GM12878 (cell line): ENCODE data around the gene CELF2. TPM values are rescaled to one million over a fixed set of nuclear protein-coding genes. Genes with fewer than 3 reads are reported as not detected.

Experiments used
- BCL11A ChIP-seq: IDR thresholded peaks from 2 replicates; pipeline ENCODE4 v1.6.1; 2011; ENCODE audit warnings: low read depth, low read length
- CHD4 ChIP-seq: fragments of 200-600 bp; sonication (generic); IDR thresholded peaks from 2 replicates; pipeline ENCODE4 v1.6.1; 2016; ENCODE audit warnings: mild to moderate bottlenecking
- FOS ChIP-seq: IDR thresholded peaks from 3 replicates; pipeline ENCODE4 v1.6.1; 2011; ENCODE audit warnings: borderline replicate concordance; ENCODE audit not compliant: insufficient read length; ENCODE audit errors: extremely low read depth
- NKRF ChIP-seq: fragments of 450-650 bp; conservative IDR thresholded peaks from 2 replicates; pipeline ENCODE4 v1.6.1; 2017; ENCODE audit warnings: mild to moderate bottlenecking, moderate library complexity
- NR2C1 ChIP-seq: fragments of 450-650 bp; IDR thresholded peaks from 2 replicates; pipeline ENCODE4 v1.6.1; 2017; ENCODE audit warnings: antibody characterized with exemption, mild to moderate bottlenecking, moderate library complexity
- POLR2AphosphoS2 ChIP-seq: IDR thresholded peaks from 2 replicates; pipeline ENCODE4 v1.6.1; 2011; ENCODE audit warnings: low read depth, mild to moderate bottlenecking, low read length, improper control_type of control experiment, moderate library complexity
- REST ChIP-seq: IDR thresholded peaks from 2 replicates; pipeline ENCODE4 v1.6.1; 2012; ENCODE audit warnings: mild to moderate bottlenecking, low read depth, low read length
- SIN3A ChIP-seq: IDR thresholded peaks from 2 replicates; pipeline ENCODE4 v1.6.1; 2012; ENCODE audit warnings: low read depth, low read length, improper control_type of control experiment
- SMAD5 ChIP-seq: IDR thresholded peaks from 2 replicates; pipeline ENCODE4 v1.6.1; 2016; ENCODE audit warnings: antibody characterized with exemption, low read depth
- SMARCA5 ChIP-seq: fragments of 450-650 bp; IDR thresholded peaks from 2 replicates; pipeline ENCODE4 v1.6.1; 2017; ENCODE audit warnings: mild to moderate bottlenecking
- SP1 ChIP-seq: IDR thresholded peaks from one replicate; pipeline ENCODE4 v1.6.1; 2011; ENCODE audit warnings: low read depth, low read length
- SUPT20H ChIP-seq: IDR thresholded peaks from 2 replicates; pipeline ENCODE4 v1.6.1; 2011; ENCODE audit warnings: low read depth, mild to moderate bottlenecking, low read length, moderate library complexity, borderline replicate concordance; ENCODE audit not compliant: control insufficient read depth
- ZNF687 ChIP-seq: fragments of 450-650 bp; IDR thresholded peaks from 2 replicates; pipeline ENCODE4 v1.6.1; 2017; ENCODE audit warnings: mild to moderate bottlenecking, moderate library complexity
- polyA plus RNA-seq, 11 experiments: library from polyadenylated mRNA; depleted of rRNA in 4 of 11; unstranded in 6 of 11; stranded (reverse) in 5 of 11; fragments of >200 nt; fragmentation: Nextera tagmentation in 4 of 11; fragmentation: Illumina TruSeq in 1 of 11; extraction: Ambion mirVana in 4 of 11; extraction: Trizol in 1 of 11; gene quantifications; 1 replicate in 1 of 11; 2 replicates in 10 of 11; pipeline versions ENCODE4 v1.2.1 to v1.2.3, GENCODE V29; 2011 to 2016; ENCODE audit warnings: inconsistent platforms in 2 of 11, missing spikeins in 2 of 11, low read depth in 1 of 11
- total RNA-seq, 4 experiments: library from RNA; depleted of rRNA in 3 of 4; stranded (reverse); fragments of >200 nt in 3 of 4; fragmentation: Illumina TruSeq in 1 of 4; extraction: Trizol in 1 of 4; gene quantifications; 2 replicates each; pipeline versions ENCODE4 v1.2.1 to v1.2.3, GENCODE V29; 2013 to 2021
- TF ChIP-seq, protein P1 (sequence below): IDR thresholded peaks from 2 replicates; pipeline ENCODE4 v1.6.1; 2012; ENCODE audit warnings: improper control_type of control experiment, low read depth, low read length; ENCODE audit not compliant: insufficient replicate concordance

Gene CELF2
- total and polyA plus RNA-seq, 10 of the 15 experiments (the other 5 are each of a cell fraction or from before 2014, with no cell fraction given) = 20.8 to 129 (median 86.3) TPM

DNA sequence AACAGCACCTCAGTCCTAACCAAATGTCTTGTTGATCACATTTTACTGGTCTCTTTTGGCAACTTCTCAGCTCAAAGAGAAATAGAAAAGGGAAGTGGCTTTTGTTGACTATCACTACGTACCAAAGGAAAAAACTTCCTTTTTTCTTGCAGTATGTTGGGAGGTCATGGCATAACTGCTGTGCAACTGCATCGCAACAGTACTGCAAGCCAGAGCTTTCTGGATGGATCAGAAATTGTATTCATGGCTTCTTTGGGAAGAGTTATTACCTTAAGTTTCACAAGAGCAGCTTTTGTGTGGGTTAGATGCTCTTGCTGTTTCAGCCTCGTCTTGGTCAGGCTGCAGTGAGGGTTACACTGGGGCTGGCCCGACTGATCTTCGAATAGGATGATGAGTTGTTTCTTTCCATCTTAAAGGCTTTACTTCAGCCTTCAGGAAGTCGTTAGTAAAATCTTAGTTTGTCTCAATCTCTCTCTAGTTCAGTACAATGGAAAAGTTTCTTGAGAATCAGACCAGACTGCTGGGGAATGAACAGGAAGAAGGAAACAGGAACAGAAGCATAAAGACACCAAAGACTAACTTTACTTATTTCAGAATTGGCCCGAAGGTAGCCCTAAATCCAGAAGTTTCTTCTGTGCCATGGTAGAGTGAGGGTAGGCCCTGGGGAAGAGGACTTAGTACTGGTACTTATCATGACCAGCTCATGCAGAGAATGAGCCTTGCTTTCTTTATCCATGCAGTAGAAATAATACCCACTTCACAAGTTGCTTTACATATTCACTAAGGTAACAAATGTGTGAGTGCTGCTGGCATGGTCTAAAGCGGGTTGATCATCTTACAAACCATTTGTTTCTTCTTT lies 153.6 kb downstream of the CELF2 start (continued):
- peak; percentile 45; the same call in 1 of the 2 replicates for TF ChIP-seq ZNF687
- TF ChIP-seq SIN3A = no peak
- TF ChIP-seq CHD4 = no peak
- no peak for TF ChIP-seq REST
- no peak for TF ChIP-seq POLR2AphosphoS2
- TF ChIP-seq NR2C1 = no peak
- TF ChIP-seq SP1 = no peak
- TF ChIP-seq BCL11A = 0 out of 2 replicates have a peak, but pooled peaks have one; percentile 3
- TF ChIP-seq NKRF = no peak
- TF ChIP-seq, protein P1, sequence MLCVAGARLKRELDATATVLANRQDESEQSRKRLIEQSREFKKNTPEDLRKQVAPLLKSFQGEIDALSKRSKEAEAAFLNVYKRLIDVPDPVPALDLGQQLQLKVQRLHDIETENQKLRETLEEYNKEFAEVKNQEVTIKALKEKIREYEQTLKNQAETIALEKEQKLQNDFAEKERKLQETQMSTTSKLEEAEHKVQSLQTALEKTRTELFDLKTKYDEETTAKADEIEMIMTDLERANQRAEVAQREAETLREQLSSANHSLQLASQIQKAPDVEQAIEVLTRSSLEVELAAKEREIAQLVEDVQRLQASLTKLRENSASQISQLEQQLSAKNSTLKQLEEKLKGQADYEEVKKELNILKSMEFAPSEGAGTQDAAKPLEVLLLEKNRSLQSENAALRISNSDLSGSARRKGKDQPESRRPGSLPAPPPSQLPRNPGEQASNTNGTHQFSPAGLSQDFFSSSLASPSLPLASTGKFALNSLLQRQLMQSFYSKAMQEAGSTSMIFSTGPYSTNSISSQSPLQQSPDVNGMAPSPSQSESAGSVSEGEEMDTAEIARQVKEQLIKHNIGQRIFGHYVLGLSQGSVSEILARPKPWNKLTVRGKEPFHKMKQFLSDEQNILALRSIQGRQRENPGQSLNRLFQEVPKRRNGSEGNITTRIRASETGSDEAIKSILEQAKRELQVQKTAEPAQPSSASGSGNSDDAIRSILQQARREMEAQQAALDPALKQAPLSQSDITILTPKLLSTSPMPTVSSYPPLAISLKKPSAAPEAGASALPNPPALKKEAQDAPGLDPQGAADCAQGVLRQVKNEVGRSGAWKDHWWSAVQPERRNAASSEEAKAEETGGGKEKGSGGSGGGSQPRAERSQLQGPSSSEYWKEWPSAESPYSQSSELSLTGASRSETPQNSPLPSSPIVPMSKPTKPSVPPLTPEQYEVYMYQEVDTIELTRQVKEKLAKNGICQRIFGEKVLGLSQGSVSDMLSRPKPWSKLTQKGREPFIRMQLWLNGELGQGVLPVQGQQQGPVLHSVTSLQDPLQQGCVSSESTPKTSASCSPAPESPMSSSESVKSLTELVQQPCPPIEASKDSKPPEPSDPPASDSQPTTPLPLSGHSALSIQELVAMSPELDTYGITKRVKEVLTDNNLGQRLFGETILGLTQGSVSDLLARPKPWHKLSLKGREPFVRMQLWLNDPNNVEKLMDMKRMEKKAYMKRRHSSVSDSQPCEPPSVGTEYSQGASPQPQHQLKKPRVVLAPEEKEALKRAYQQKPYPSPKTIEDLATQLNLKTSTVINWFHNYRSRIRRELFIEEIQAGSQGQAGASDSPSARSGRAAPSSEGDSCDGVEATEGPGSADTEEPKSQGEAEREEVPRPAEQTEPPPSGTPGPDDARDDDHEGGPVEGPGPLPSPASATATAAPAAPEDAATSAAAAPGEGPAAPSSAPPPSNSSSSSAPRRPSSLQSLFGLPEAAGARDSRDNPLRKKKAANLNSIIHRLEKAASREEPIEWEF = no peak
- no peak for TF ChIP-seq SMAD5
- TF ChIP-seq SUPT20H = no peak
- TF ChIP-seq SMARCA5 = no peak
- no peak for TF ChIP-seq FOS
